Thoracic aorta (tissue), 2 donors: ENCODE measurements around the gene TRPC3. TPM values are rescaled to one million over a fixed set of nuclear protein-coding genes. Genes with fewer than 3 reads are reported as not detected.

Source experiments
- ATAC-seq: fragments of 150-250 bp; one replicate; pipeline ENCODE4 v1.8.0; 2017; ENCODE audit warnings: low read depth; ENCODE audit not compliant: insufficient number of reproducible peaks, low FRiP score
- DNase-seq: peaks from one replicate; pipeline ENCODE4 v3.0.0-alpha.2; 2020; ENCODE audit warnings: low spot score
- H3K27ac ChIP-seq, 2 donors: fragments of 200-600 bp; sonication (generic); 1 replicate in 1 of 2; 2 replicates in 1 of 2; pipeline ENCODE4 v1.5.1; 2016; ENCODE audit warnings: mild to moderate bottlenecking in 2 of 2, moderate library complexity in 2 of 2
- H3K27me3 ChIP-seq: fragments of 200-600 bp; sonication (generic); replicated peaks from 2 replicates; pipeline ENCODE4 v1.6.0; 2016; ENCODE audit warnings: mild to moderate bottlenecking; ENCODE audit not compliant: insufficient read depth
- H3K36me3 ChIP-seq: fragments of 200-600 bp; sonication (generic); one replicate; pipeline ENCODE4 v1.5.1; 2016
- H3K4me1 ChIP-seq, 2 donors: fragments of 200-600 bp; sonication (generic); 1 replicate in 1 of 2; 2 replicates in 1 of 2; pipeline versions ENCODE4 v1.5.1 to v1.6.0; 2016; ENCODE audit warnings: low read depth in 2 of 2, mild to moderate bottlenecking in 1 of 2; ENCODE audit not compliant: control insufficient read depth in 1 of 2
- H3K4me3 ChIP-seq: fragments of 200-600 bp; sonication (generic); 2 replicates; pipeline ENCODE4 v1.5.1; 2016; ENCODE audit warnings: mild to moderate bottlenecking
- H3K9me3 ChIP-seq: fragments of 200-600 bp; sonication (generic); 2 replicates; pipeline ENCODE4 v1.5.1; 2016
- total RNA-seq, 2 donors: library from RNA; depleted of rRNA; stranded (reverse); fragments of >200 nt; gene quantifications; one replicate each; pipeline versions ENCODE4 v1.1.0 to v1.2.3, GENCODE V29; 2016
- TF ChIP-seq, protein P1 (sequence below): fragments of 200-600 bp; sonication (generic); IDR thresholded peaks from one replicate; pipeline ENCODE4 v1.5.1; 2019; ENCODE audit warnings: antibody characterized with exemption

The TRPC3 gene
- total RNA-seq, 2 donors from 2014 or later = 0.27 to 0.78 TPM

DNA sequence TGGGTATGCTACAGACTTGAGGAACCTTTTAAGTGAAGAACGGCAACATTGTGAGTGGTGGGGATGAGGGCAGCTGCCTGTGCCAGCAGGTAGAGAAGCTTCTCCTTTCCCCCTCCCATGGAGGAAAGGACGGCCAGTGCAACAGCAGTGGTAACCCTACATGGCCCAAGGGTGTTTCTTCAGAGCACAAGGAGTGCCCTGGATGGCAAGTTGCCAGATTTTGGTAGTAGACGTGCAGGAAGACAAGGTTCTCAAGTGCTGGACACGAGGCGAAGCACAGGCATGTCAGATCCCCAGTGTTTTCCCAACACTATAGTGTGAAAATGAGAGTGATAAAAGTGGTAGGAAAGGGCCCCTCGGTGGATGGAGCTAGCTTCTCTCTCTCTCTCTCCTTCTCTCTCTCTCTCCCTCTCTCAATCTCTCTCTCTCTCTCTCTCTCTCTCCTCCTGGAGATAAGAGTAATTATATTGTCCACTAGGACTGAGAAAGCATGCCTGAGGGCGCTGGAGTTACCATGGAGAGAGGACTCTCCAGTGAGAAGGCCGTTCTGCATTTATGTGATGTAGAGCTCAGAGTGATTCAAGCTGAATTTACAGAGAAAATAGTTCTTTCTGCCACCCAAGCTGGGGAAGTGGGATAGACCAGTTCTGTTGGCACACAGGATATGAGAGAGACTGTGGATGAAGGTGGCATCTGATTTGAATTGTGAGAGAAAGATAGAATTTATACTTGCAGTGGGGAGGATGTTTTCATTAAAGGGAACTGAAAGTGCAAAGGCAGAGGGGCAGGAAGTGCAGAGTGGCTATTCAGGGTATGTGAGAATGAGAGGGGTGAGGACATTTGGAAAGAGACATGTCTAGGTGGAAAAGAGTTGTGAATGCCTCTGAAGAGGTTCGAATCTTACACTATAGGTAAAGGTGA, 25.7 kb upstream of the TRPC3 start:
- Histone ChIP-seq H3K36me3 (no peaks in the 10 kb centered on the region), H3K4me1 (no peaks in the 10 kb centered on the region), H3K27me3 (no peaks in the 10 kb centered on the region), H3K27ac (no peak overlapping the region), H3K9me3 (no peaks in the 10 kb centered on the region), H3K4me3 (no peak overlapping the region)
- TF ChIP-seq, protein P1, sequence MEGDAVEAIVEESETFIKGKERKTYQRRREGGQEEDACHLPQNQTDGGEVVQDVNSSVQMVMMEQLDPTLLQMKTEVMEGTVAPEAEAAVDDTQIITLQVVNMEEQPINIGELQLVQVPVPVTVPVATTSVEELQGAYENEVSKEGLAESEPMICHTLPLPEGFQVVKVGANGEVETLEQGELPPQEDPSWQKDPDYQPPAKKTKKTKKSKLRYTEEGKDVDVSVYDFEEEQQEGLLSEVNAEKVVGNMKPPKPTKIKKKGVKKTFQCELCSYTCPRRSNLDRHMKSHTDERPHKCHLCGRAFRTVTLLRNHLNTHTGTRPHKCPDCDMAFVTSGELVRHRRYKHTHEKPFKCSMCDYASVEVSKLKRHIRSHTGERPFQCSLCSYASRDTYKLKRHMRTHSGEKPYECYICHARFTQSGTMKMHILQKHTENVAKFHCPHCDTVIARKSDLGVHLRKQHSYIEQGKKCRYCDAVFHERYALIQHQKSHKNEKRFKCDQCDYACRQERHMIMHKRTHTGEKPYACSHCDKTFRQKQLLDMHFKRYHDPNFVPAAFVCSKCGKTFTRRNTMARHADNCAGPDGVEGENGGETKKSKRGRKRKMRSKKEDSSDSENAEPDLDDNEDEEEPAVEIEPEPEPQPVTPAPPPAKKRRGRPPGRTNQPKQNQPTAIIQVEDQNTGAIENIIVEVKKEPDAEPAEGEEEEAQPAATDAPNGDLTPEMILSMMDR = no peak
- no peak for DNase-seq
- no peak for ATAC-seq

DNA sequence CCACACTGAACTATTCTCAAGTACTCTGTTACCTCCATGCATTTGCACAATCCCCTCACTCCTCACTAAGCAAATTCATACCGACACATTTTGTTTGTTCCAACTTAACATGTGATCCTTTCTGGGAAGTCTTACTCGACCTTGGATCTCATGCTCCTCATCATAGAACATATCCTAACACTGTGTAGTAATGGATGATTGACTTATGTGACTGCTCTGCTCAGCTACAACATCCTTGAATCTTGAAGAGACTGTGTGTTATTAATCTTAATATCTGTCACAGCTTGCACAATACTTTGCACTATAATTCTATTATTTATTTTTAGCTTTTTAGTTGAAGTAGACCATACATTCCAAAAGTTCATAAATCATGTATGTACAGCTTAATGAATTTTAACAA, 23.9 kb upstream of the TRPC3 start:
- H3K27me3 ChIP-seq = no peaks in the 10 kb centered on the region
- ATAC-seq (no peak), DNase-seq (no peak)
- H3K4me1 ChIP-seq = no peaks in the 10 kb centered on the region
- H3K4me3 ChIP-seq = no peak overlapping the region
- no peaks in the 10 kb centered on the region for H3K9me3 ChIP-seq
- TF ChIP-seq, protein P1 = no peak
- no peak overlapping the region for H3K27ac ChIP-seq
- no peaks in the 10 kb centered on the region for H3K36me3 ChIP-seq

DNA sequence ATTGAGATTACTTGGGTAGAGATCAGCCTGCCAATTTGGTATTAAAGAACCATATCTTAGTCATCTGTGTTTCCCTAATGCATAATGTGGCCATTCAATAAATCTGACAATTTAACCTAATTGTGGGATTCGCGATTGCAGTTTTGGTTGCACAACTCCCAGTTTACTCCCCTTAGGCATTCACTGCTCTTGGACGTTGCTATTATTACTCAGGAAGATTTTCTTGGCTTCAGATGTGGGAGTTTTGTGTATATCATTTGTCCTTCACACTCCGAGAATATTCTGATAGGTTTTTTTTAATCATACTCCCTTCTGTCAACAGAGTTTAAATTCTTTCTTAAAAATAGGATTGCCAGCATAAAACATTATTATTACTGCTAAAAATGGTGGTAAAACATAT, 22.0 kb upstream of the TRPC3 start:
- TF ChIP-seq, protein P1 = no peak
- no peak for DNase-seq

DNA sequence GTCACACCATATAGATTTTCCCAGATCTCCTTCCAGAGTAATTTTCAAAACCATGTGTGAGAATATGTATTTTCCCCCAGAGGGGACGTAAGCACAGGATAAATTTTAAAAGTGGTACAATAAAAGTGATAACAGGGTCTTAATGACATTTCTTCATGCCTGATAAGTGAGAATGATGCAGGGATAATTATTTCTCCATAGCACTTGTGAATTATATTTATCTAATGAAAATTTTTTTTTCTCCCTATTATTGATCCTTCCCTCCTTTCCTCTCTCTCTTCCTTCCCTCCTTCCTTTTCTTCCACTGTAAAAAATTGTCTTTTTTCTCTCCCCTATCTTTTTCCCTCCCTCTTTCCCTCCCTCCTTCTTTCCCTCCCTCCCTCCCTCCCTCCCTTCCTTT, 17.0 kb upstream of the TRPC3 start:
- no peaks in the 10 kb centered on the region for H3K4me1 ChIP-seq
- DNase-seq (no peak), ATAC-seq (no peak)
- TF ChIP-seq, protein P1 = no peak
- no peaks in the 10 kb centered on the region for H3K36me3 ChIP-seq
- peaks cover 4% of the 10 kb centered on the region for H3K27me3 ChIP-seq
- H3K4me3 ChIP-seq = no peak overlapping the region
- no peaks in the 10 kb centered on the region for H3K9me3 ChIP-seq
- H3K27ac ChIP-seq = no peak overlapping the region

More for the DNA sequence above, 22.0 kb upstream of the TRPC3 start:
- Histone ChIP-seq H3K27me3 (peaks cover 4% of the 10 kb centered on the region), H3K4me1 (no peaks in the 10 kb centered on the region), H3K4me3 (no peak overlapping the region), H3K36me3 (no peaks in the 10 kb centered on the region), H3K27ac (no peak overlapping the region), H3K9me3 (no peaks in the 10 kb centered on the region)
- ATAC-seq = no peak

DNA sequence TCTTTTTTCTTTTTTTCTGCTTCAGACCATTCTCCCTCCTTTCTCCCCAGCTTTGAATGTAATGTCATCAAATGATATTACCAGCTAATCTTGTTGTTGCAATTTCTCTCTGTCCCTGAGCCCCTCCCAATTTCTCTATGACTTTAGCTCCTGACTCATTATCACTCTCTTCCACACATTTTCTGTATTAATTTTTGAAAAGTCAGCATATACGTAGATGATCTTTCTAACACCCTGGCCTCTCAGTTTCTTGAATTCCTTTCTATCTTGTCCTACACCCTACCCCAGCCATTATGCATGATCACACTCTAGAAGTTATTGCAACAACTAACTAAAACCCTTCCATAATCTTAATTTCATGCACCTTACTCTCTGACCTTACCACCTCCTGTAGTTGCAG, 13.1 kb upstream of the TRPC3 start:
- peaks cover 4% of the 10 kb centered on the region for H3K27me3 ChIP-seq
- H3K4me1 ChIP-seq = no peaks in the 10 kb centered on the region
- no peaks in the 10 kb centered on the region for H3K9me3 ChIP-seq
- DNase-seq = no peak
- no peak for ATAC-seq
- no peak overlapping the region for H3K27ac ChIP-seq
- H3K4me3 ChIP-seq = no peak overlapping the region
- TF ChIP-seq, protein P1 = no peak
- H3K36me3 ChIP-seq = no peaks in the 10 kb centered on the region
